GM23338 (cell line): ENCODE data around the gene TNS3.

Experiments
- CREB1 ChIP-seq: fragments of 250-450 bp; sonication (Bioruptor Pico); IDR thresholded peaks from 2 replicates; pipeline ENCODE4 v1.5.0; 2020; ENCODE audit warnings: low read depth, mild to moderate bottlenecking, moderate library complexity
- EZH2 ChIP-seq: fragments of 200-600 bp; sonication (generic); IDR thresholded peaks from one replicate; pipeline ENCODE4 v1.8.0; 2017; ENCODE audit warnings: antibody characterized with exemption, mild to moderate bottlenecking, low read depth; ENCODE audit not compliant: unreplicated experiment
- EZH2phosphoT487 ChIP-seq: fragments of 200-600 bp; sonication (generic); IDR thresholded peaks from one replicate; pipeline ENCODE4 v1.8.1; 2018; ENCODE audit warnings: antibody characterized with exemption; ENCODE audit not compliant: unreplicated experiment
- JUNB ChIP-seq: IDR thresholded peaks from one replicate; pipeline ENCODE4 v1.6.1; 2016; ENCODE audit warnings: antibody characterized with exemption; ENCODE audit not compliant: unreplicated experiment
- NANOG ChIP-seq: IDR thresholded peaks from 2 replicates; pipeline ENCODE4 v1.6.1; 2016; ENCODE audit warnings: antibody characterized with exemption, borderline replicate concordance
- POLR2AphosphoS5 ChIP-seq: IDR thresholded peaks from 2 replicates; pipeline ENCODE4 v1.6.1; 2016; ENCODE audit warnings: antibody characterized with exemption, low read depth
- STAT1 ChIP-seq: IDR thresholded peaks from one replicate; pipeline ENCODE4 v1.6.1; 2016; ENCODE audit warnings: antibody characterized with exemption; ENCODE audit not compliant: unreplicated experiment
- ZNF114 ChIP-seq: fragments of 250-450 bp; sonication (Bioruptor Pico); IDR thresholded peaks from 2 replicates; pipeline ENCODE4 v1.5.0; 2020; ENCODE audit warnings: mild to moderate bottlenecking, moderate library complexity
- ZNF331 ChIP-seq: fragments of 250-450 bp; sonication (Bioruptor Pico); IDR thresholded peaks from 2 replicates; pipeline ENCODE4 v1.5.0; 2020; ENCODE audit warnings: low read depth, mild to moderate bottlenecking, moderate library complexity
- TF ChIP-seq, protein P1 (sequence below), 2 experiments: fragments of 200-600 bp in 1 of 2; sonication (generic) in 1 of 2; conservative IDR thresholded peaks; 2 replicates each; pipeline versions ENCODE4 v1.5.1 to v1.6.1; 2016 to 2017; ENCODE audit warnings: antibody characterized with exemption in 2 of 2, low read depth in 2 of 2, mild to moderate bottlenecking in 2 of 2, moderate library complexity in 1 of 2
- TF ChIP-seq, protein P2 (sequence below): IDR thresholded peaks from one replicate; pipeline ENCODE4 v1.6.1; 2018; ENCODE audit warnings: antibody characterized with exemption; ENCODE audit not compliant: unreplicated experiment
- TF ChIP-seq, protein P3 (sequence below): IDR thresholded peaks from 2 replicates; pipeline ENCODE4 v1.6.1; 2016; ENCODE audit warnings: antibody characterized with exemption
- TF ChIP-seq, protein P4 (sequence below): fragments of 250-450 bp; sonication (Bioruptor Pico); IDR thresholded peaks from 2 replicates; pipeline ENCODE4 v1.5.0; 2020; ENCODE audit warnings: mild to moderate bottlenecking, moderate library complexity

DNA sequence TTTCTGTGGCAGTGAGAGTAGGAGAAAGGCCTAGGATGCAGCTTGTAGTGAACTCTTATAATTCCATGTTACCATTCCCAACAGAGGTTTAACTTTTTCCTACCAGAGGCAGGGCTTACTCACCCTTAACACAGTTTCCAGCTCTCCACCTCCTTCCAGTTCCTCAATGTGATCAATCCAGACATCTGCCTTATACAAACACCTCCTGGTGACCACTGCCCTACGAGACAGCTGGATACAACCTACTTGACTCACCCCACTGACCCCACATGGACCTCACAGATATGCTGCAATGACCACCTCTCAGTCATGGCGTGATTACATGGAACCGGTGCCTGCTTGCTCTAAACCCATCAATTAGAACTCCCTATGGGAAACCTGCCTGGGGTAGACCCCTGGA is 326.5 kb downstream of the TNS3 start:
- TF ChIP-seq, protein P1, sequence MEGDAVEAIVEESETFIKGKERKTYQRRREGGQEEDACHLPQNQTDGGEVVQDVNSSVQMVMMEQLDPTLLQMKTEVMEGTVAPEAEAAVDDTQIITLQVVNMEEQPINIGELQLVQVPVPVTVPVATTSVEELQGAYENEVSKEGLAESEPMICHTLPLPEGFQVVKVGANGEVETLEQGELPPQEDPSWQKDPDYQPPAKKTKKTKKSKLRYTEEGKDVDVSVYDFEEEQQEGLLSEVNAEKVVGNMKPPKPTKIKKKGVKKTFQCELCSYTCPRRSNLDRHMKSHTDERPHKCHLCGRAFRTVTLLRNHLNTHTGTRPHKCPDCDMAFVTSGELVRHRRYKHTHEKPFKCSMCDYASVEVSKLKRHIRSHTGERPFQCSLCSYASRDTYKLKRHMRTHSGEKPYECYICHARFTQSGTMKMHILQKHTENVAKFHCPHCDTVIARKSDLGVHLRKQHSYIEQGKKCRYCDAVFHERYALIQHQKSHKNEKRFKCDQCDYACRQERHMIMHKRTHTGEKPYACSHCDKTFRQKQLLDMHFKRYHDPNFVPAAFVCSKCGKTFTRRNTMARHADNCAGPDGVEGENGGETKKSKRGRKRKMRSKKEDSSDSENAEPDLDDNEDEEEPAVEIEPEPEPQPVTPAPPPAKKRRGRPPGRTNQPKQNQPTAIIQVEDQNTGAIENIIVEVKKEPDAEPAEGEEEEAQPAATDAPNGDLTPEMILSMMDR (conservative IDR thresholded peaks at IDR 0.05; ENCODE audit: low read depth in 2 of 2) = no peak
- TF ChIP-seq EZH2phosphoT487 (no peak), CREB1 (CRISPR knock-in tag) (no peak), POLR2AphosphoS5 (no peak), EZH2 (no peak), STAT1 (no peak), JUNB (no peak), ZNF114 (CRISPR knock-in tag) (no peak), ZNF331 (CRISPR knock-in tag) (no peak), NANOG (no peak)
- TF ChIP-seq, protein P2, sequence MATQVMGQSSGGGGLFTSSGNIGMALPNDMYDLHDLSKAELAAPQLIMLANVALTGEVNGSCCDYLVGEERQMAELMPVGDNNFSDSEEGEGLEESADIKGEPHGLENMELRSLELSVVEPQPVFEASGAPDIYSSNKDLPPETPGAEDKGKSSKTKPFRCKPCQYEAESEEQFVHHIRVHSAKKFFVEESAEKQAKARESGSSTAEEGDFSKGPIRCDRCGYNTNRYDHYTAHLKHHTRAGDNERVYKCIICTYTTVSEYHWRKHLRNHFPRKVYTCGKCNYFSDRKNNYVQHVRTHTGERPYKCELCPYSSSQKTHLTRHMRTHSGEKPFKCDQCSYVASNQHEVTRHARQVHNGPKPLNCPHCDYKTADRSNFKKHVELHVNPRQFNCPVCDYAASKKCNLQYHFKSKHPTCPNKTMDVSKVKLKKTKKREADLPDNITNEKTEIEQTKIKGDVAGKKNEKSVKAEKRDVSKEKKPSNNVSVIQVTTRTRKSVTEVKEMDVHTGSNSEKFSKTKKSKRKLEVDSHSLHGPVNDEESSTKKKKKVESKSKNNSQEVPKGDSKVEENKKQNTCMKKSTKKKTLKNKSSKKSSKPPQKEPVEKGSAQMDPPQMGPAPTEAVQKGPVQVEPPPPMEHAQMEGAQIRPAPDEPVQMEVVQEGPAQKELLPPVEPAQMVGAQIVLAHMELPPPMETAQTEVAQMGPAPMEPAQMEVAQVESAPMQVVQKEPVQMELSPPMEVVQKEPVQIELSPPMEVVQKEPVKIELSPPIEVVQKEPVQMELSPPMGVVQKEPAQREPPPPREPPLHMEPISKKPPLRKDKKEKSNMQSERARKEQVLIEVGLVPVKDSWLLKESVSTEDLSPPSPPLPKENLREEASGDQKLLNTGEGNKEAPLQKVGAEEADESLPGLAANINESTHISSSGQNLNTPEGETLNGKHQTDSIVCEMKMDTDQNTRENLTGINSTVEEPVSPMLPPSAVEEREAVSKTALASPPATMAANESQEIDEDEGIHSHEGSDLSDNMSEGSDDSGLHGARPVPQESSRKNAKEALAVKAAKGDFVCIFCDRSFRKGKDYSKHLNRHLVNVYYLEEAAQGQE = no peak
- TF ChIP-seq, protein P3, sequence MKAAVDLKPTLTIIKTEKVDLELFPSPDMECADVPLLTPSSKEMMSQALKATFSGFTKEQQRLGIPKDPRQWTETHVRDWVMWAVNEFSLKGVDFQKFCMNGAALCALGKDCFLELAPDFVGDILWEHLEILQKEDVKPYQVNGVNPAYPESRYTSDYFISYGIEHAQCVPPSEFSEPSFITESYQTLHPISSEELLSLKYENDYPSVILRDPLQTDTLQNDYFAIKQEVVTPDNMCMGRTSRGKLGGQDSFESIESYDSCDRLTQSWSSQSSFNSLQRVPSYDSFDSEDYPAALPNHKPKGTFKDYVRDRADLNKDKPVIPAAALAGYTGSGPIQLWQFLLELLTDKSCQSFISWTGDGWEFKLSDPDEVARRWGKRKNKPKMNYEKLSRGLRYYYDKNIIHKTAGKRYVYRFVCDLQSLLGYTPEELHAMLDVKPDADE = no peak
- TF ChIP-seq, protein P4, sequence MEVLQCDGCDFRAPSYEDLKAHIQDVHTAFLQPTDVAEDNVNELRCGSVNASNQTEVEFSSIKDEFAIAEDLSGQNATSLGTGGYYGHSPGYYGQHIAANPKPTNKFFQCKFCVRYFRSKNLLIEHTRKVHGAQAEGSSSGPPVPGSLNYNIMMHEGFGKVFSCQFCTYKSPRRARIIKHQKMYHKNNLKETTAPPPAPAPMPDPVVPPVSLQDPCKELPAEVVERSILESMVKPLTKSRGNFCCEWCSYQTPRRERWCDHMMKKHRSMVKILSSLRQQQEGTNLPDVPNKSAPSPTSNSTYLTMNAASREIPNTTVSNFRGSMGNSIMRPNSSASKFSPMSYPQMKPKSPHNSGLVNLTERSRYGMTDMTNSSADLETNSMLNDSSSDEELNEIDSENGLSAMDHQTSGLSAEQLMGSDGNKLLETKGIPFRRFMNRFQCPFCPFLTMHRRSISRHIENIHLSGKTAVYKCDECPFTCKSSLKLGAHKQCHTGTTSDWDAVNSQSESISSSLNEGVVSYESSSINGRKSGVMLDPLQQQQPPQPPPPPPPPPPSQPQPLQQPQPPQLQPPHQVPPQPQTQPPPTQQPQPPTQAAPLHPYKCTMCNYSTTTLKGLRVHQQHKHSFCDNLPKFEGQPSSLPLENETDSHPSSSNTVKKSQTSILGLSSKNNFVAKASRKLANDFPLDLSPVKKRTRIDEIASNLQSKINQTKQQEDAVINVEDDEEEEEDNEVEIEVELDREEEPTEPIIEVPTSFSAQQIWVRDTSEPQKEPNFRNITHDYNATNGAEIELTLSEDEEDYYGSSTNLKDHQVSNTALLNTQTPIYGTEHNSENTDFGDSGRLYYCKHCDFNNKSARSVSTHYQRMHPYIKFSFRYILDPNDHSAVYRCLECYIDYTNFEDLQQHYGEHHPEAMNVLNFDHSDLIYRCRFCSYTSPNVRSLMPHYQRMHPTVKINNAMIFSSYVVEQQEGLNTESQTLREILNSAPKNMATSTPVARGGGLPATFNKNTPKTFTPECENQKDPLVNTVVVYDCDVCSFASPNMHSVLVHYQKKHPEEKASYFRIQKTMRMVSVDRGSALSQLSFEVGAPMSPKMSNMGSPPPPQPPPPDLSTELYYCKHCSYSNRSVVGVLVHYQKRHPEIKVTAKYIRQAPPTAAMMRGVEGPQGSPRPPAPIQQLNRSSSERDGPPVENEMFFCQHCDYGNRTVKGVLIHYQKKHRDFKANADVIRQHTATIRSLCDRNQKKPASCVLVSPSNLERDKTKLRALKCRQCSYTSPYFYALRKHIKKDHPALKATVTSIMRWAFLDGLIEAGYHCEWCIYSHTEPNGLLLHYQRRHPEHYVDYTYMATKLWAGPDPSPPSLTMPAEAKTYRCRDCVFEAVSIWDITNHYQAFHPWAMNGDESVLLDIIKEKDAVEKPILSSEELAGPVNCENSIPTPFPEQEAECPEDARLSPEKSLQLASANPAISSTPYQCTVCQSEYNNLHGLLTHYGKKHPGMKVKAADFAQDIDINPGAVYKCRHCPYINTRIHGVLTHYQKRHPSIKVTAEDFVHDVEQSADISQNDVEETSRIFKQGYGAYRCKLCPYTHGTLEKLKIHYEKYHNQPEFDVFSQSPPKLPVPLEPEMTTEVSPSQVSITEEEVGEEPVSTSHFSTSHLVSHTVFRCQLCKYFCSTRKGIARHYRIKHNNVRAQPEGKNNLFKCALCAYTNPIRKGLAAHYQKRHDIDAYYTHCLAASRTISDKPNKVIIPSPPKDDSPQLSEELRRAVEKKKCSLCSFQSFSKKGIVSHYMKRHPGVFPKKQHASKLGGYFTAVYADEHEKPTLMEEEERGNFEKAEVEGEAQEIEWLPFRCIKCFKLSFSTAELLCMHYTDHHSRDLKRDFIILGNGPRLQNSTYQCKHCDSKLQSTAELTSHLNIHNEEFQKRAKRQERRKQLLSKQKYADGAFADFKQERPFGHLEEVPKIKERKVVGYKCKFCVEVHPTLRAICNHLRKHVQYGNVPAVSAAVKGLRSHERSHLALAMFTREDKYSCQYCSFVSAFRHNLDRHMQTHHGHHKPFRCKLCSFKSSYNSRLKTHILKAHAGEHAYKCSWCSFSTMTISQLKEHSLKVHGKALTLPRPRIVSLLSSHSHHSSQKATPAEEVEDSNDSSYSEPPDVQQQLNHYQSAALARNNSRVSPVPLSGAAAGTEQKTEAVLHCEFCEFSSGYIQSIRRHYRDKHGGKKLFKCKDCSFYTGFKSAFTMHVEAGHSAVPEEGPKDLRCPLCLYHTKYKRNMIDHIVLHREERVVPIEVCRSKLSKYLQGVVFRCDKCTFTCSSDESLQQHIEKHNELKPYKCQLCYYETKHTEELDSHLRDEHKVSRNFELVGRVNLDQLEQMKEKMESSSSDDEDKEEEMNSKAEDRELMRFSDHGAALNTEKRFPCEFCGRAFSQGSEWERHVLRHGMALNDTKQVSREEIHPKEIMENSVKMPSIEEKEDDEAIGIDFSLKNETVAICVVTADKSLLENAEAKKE (CRISPR knock-in tag) = no peak
